CD4-positive, alpha-beta T cell (primary cell): Measurements from ENCODE around the gene NFIL3. TPM values are rescaled to one million over a fixed set of nuclear protein-coding genes. Genes with fewer than 3 reads are reported as not detected.

Experiments used
- ATAC-seq: fragments of 200-7000 bp; cut with Tn5 transposase; one replicate; pipeline ENCODE4 v1.10.0; 2022; ENCODE audit warnings: mild to moderate bottlenecking; ENCODE audit not compliant: poor library complexity
- CTCF ChIA-PET: fragments of 350-600 bp; sonication (Branson Sonifier 250); formaldehyde crosslinking; loops from one replicate; lab custom pipeline; 2021; ENCODE audit warnings: antibody characterized with exemption, inconsistent platforms; lab: Charles Lee
- POLR2A ChIA-PET: fragments of 350-600 bp; sonication (Branson Sonifier 250); formaldehyde crosslinking; loops from one replicate; lab custom pipeline; 2021; ENCODE audit warnings: antibody characterized with exemption, inconsistent platforms; lab: Charles Lee
- DNase-seq, 14 experiments: peaks; one replicate each; pipeline ENCODE4 v3.0.0-alpha.2; 2013 to 2020; ENCODE audit warnings: mixed read lengths in 2 of 14
- H3K27ac ChIP-seq, 2 donors: one replicate each; pipeline versions ENCODE4 v1.5.1 to v1.7.0; 2013; ENCODE audit warnings: low read length in 2 of 2, low read depth in 1 of 2, mild to moderate bottlenecking in 1 of 2
- H3K27me3 ChIP-seq, 2 experiments: 1 replicate in 1 of 2; 2 replicates in 1 of 2; pipeline versions ENCODE4 v1.6.1 to v1.7.0; 2013; ENCODE audit warnings: low read length in 2 of 2, control low read depth in 1 of 2, mild to moderate bottlenecking in 1 of 2, moderate library complexity in 1 of 2; ENCODE audit not compliant: insufficient read depth in 2 of 2, control insufficient read depth in 1 of 2
- H3K36me3 ChIP-seq: one replicate; pipeline ENCODE4 v1.6.1; 2013; ENCODE audit warnings: low read length, control low read depth; ENCODE audit not compliant: insufficient read depth
- H3K4me1 ChIP-seq: one replicate; pipeline ENCODE4 v1.6.1; 2013; ENCODE audit warnings: low read length, control low read depth; ENCODE audit not compliant: insufficient read depth
- H3K4me3 ChIP-seq: one replicate; pipeline ENCODE4 v1.5.1; 2013; ENCODE audit warnings: mild to moderate bottlenecking, low read length, moderate library complexity
- H3K9me3 ChIP-seq, 2 experiments: 1 replicate in 1 of 2; 2 replicates in 1 of 2; pipeline versions ENCODE4 v1.6.1 to v1.7.0; 2013; ENCODE audit warnings: low read length in 2 of 2, mild to moderate bottlenecking in 2 of 2, control low read depth in 1 of 2, moderate library complexity in 1 of 2; ENCODE audit not compliant: control insufficient read depth in 1 of 2, insufficient read depth in 1 of 2
- H3K27ac Mint-ChIP-seq: one replicate; pipeline ENCODE4 v1.8.0; 2020; ENCODE audit warnings: mixed read lengths
- H3K27me3 Mint-ChIP-seq: one replicate; pipeline ENCODE4 v1.8.0; 2021; ENCODE audit warnings: mixed read lengths
- H3K36me3 Mint-ChIP-seq: one replicate; pipeline ENCODE4 v1.8.0; 2021; ENCODE audit warnings: low read depth, mixed read lengths
- H3K4me1 Mint-ChIP-seq: one replicate; pipeline ENCODE4 v1.8.0; 2021; ENCODE audit warnings: low read depth, mixed read lengths
- H3K4me3 Mint-ChIP-seq: one replicate; pipeline ENCODE4 v1.8.0; 2020; ENCODE audit warnings: mild to moderate bottlenecking, mixed read lengths
- H3K9me3 Mint-ChIP-seq: one replicate; pipeline ENCODE4 v1.8.0; 2020; ENCODE audit warnings: mixed read lengths
- CTCF ChIP-seq: fragments of 200-600 bp; IDR thresholded peaks from one replicate; pipeline ENCODE4 v1.8.0; 2022; ENCODE audit warnings: antibody characterized with exemption, mild to moderate bottlenecking
- intact Hi-C, 2 experiments: fragments of 100-400 bp; cut with DNase I in 1 of 2; cut with micrococcal nuclease in 1 of 2; formaldehyde crosslinking; loops; one replicate each; pipeline versions ENCODE4 v1.15.1 to v1.9.0; 2023 to 2025; cut with DNase I, micrococcal nuclease
- total RNA-seq, 174 experiments: library from RNA in 2 of 174; stranded (reverse) in 2 of 174; gene quantifications; one replicate each; pipeline ENCODE4 v1.2.3 and lab custom pipeline; 2021 to 2026

NFIL3 gene
- total RNA-seq, 2 experiments from 2014 or later = 31.0 to 32.4 TPM

GRCh38 chr9:91393826-91394225 lies 29.8 kb downstream of the NFIL3 start:
- Histone ChIP-seq H3K4me3 (no peak overlapping the region), H3K27ac (no peak overlapping the region), H3K36me3 (no peaks in the 10 kb centered on the region), H3K9me3 (no peaks in the 10 kb centered on the region), H3K27me3 (no peaks in the 10 kb centered on the region), H3K4me1 (peaks cover 3% of the 10 kb centered on the region)
- DNase-seq (no peak), ATAC-seq (no peak)
- H3K4me3 Mint-ChIP-seq = no peak overlapping the region
- no peaks in the 10 kb centered on the region for H3K4me1 Mint-ChIP-seq
- POLR2A ChIA-PET = no interaction called here
- intact Hi-C loops = no loop called here
- H3K9me3 Mint-ChIP-seq = no peaks in the 10 kb centered on the region
- H3K27ac Mint-ChIP-seq = no peak overlapping the region
- no peaks in the 10 kb centered on the region for H3K27me3 Mint-ChIP-seq
- no peak for TF ChIP-seq CTCF
- CTCF ChIA-PET = interaction anchor here (0.7 kb wide), 1 partner anchor 1350 kb away, joined by 3 read pairs; no protein-coding TSS in a partner anchor
- H3K36me3 Mint-ChIP-seq = no peaks in the 10 kb centered on the region

GRCh38 chr9:91392435-91392834 lies 31.2 kb downstream of the NFIL3 start:
- no peak for TF ChIP-seq CTCF
- Histone ChIP-seq H3K27ac (no peak overlapping the region), H3K27me3 (no peaks in the 10 kb centered on the region), H3K4me3 (no peak overlapping the region), H3K4me1 (peaks cover 3% of the 10 kb centered on the region), H3K36me3 (no peaks in the 10 kb centered on the region), H3K9me3 (no peaks in the 10 kb centered on the region)
- ChIA-PET CTCF (no interaction called here), POLR2A (no interaction called here)
- intact Hi-C loops = no loop called here
- ATAC-seq = no peak
- DNase-seq = no peak
- H3K27me3 Mint-ChIP-seq = no peaks in the 10 kb centered on the region
- H3K9me3 Mint-ChIP-seq = no peaks in the 10 kb centered on the region
- no peak overlapping the region for H3K4me3 Mint-ChIP-seq
- H3K27ac Mint-ChIP-seq = no peak overlapping the region
- no peaks in the 10 kb centered on the region for H3K36me3 Mint-ChIP-seq
- H3K4me1 Mint-ChIP-seq = no peaks in the 10 kb centered on the region

- Histone ChIP-seq H3K27me3 (no peaks in the 10 kb centered on the region), H3K9me3 (no peaks in the 10 kb centered on the region), H3K4me1 (peaks cover 3% of the 10 kb centered on the region), H3K36me3 (no peaks in the 10 kb centered on the region), H3K27ac (no peak overlapping the region), H3K4me3 (no peak overlapping the region)
- DNase-seq (no peak), ATAC-seq (no peak)
- Mint-ChIP-seq H3K9me3 (no peaks in the 10 kb centered on the region), H3K36me3 (no peaks in the 10 kb centered on the region), H3K4me3 (no peak overlapping the region), H3K27ac (no peak overlapping the region), H3K27me3 (no peaks in the 10 kb centered on the region), H3K4me1 (no peaks in the 10 kb centered on the region)
- POLR2A ChIA-PET = no interaction called here
- intact Hi-C loops = no loop called here
- CTCF ChIA-PET = no interaction called here
- TF ChIP-seq CTCF = no peak
These were observed 31.8 kb downstream of the NFIL3 start for GRCh38 chr9:91391818-91392217.
